Mucosa of rectum (tissue), 2 donors: ENCODE results near the gene SLC12A4.

Source experiments
- H3K27ac ChIP-seq, 2 donors: one replicate each; pipeline ENCODE4 v1.7.0; 2013; ENCODE audit warnings: inconsistent platforms in 2 of 2, low read depth in 2 of 2, low read length in 2 of 2
- H3K27me3 ChIP-seq, 2 donors: one replicate each; pipeline ENCODE4 v1.7.0; 2013; ENCODE audit warnings: low read length in 2 of 2; ENCODE audit not compliant: control insufficient read depth in 2 of 2, insufficient read depth in 2 of 2
- H3K36me3 ChIP-seq, 2 donors: one replicate each; pipeline ENCODE4 v1.7.0; 2013; ENCODE audit warnings: low read length in 2 of 2; ENCODE audit not compliant: control insufficient read depth in 2 of 2, insufficient read depth in 2 of 2
- H3K4me1 ChIP-seq, 2 donors: one replicate each; pipeline ENCODE4 v1.7.0; 2013; ENCODE audit warnings: low read length in 2 of 2, mild to moderate bottlenecking in 1 of 2; ENCODE audit not compliant: control insufficient read depth in 2 of 2, insufficient read depth in 2 of 2
- H3K4me3 ChIP-seq, 2 donors: one replicate each; pipeline ENCODE4 v1.7.0; 2013; ENCODE audit warnings: low read length in 2 of 2
- H3K9ac ChIP-seq, 2 donors: one replicate each; pipeline ENCODE4 v1.7.0; 2013; ENCODE audit warnings: low read length in 2 of 2, low read depth in 1 of 2, mild to moderate bottlenecking in 1 of 2
- H3K9me3 ChIP-seq, 2 donors: one replicate each; pipeline ENCODE4 v1.7.0; 2013; ENCODE audit warnings: low read length in 2 of 2; ENCODE audit not compliant: control insufficient read depth in 2 of 2
- donor health status: healthy.
- donor health status: Normal muscosa, but diverticular disease.

The SLC12A4 gene

GRCh38 chr16:67897231-67897630 is 71.2 kb downstream of the SLC12A4 start:
- H3K27me3 ChIP-seq, result no peaks in the 10 kb centered on the region
- H3K4me1 ChIP-seq, result peaks cover 21 to 26% of the 10 kb centered on the region in 2 donors
- H3K9ac ChIP-seq, result no peak overlapping the region
- no peaks in the 10 kb centered on the region for H3K9me3 ChIP-seq
- H3K27ac ChIP-seq, result no peak overlapping the region
- H3K4me3 ChIP-seq, result no peak overlapping the region
- H3K36me3 ChIP-seq, result no peaks in the 10 kb centered on the region

DNA sequence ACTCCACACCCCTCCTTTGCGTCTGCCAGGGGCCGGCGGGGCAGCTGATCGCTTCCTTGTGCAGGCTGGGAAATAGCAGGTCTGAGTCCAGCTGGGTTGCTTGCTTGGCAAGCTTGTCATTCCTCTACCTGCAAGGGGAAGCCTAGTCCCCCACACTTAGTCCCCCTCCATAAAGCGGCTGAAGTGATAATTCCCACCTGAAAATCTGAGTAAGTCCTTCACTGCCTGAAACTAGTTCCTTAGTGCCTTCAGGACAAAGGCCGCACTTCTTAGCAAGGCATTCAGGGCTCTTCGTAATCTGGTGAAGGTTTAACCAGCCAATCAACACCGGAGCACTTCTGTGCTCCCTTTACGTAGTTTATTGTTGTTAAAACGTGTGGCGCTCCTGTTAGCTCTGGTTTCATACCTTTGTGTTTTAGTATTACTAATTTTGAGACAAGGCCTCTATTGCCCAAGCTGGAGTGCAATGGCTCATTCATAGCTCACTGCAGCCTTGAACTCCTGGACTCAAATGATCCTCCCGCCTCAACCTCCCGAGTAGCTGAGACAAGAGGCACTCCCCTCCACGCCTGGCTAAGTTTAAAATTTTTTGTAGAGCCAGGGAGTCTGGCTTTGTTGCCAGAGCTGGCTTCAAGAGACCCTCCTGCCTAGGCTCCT is 74.6 kb downstream of the SLC12A4 start:
- Histone ChIP-seq H3K4me3 (peak overlapping the region; percentile 89 to 91), H3K27ac (peak overlapping the region; percentile 97 to 98), H3K9ac (peak overlapping the region; percentile 96 to 98), H3K36me3 (no peaks in the 10 kb centered on the region), H3K27me3 (no peaks in the 10 kb centered on the region), H3K9me3 (no peaks in the 10 kb centered on the region), H3K4me1 (peaks cover 16 to 19% of the 10 kb centered on the region in 2 donors)
